Body of pancreas (tissue), 4 donors: ENCODE results near the gene TNFAIP2. TPM values are rescaled to one million over a fixed set of nuclear protein-coding genes. Genes with fewer than 3 reads are reported as not detected.

Source experiments
- ATAC-seq: fragments of 150-250 bp; one replicate; pipeline ENCODE4 v1.9.1; 2016
- DNase-seq, 4 donors: peaks; one replicate each; pipeline ENCODE4 v3.0.0-alpha.2; 2019
- H3K27ac ChIP-seq, 4 donors: fragments of 200-600 bp; sonication (generic); 1 replicate in 3 of 4; 2 replicates in 1 of 4; pipeline versions ENCODE4 v1.5.1 to v1.6.1; 2016 to 2019; ENCODE audit warnings: mild to moderate bottlenecking in 1 of 4, mixed read lengths in 1 of 4, moderate library complexity in 1 of 4
- H3K27me3 ChIP-seq, 2 donors: fragments of 200-600 bp; sonication (generic); one replicate each; pipeline ENCODE4 v1.6.0; 2016; ENCODE audit warnings: mild to moderate bottlenecking in 1 of 2
- H3K36me3 ChIP-seq, 2 donors: fragments of 200-600 bp; sonication (generic); replicated peaks in 1 of 2; 2 replicates each; pipeline ENCODE4 v1.5.1; 2016; ENCODE audit warnings: low read depth in 2 of 2; ENCODE audit not compliant: insufficient read depth in 1 of 2
- H3K4me1 ChIP-seq: fragments of 200-600 bp; sonication (generic); one replicate; pipeline ENCODE4 v1.6.0; 2016
- H3K4me3 ChIP-seq, 2 donors: fragments of 200-600 bp; sonication (generic); 1 replicate in 1 of 2; 2 replicates in 1 of 2; pipeline ENCODE4 v1.5.1; 2016 to 2019
- H3K9me3 ChIP-seq, 3 donors: fragments of 200-600 bp; sonication (generic); 1 replicate in 2 of 3; 2 replicates in 1 of 3; pipeline ENCODE4 v1.5.1; 2016
- CTCF ChIP-seq, 7 experiments: fragments of 450-650 bp in 4 of 7; fragments of 200-600 bp in 3 of 7; sonication (generic) in 3 of 7; IDR thresholded peaks; one replicate each; pipeline ENCODE4 v1.5.1; 2016 to 2019; ENCODE audit warnings: antibody characterized with exemption in 7 of 7
- POLR2A ChIP-seq, 3 donors: fragments of 450-650 bp; IDR thresholded peaks; one replicate each; pipeline ENCODE4 v1.6.1; 2016; ENCODE audit warnings: antibody characterized with exemption in 3 of 3, mild to moderate bottlenecking in 2 of 3
- WGBS, 2 donors: methylation state at CpG; one replicate each; pipeline ENCODE4 v1.1.5; 2017; 5-methylcytosine and 5-hydroxymethylcytosine counted together
- intact Hi-C: fragments of 100-400 bp; cut with DNase I; formaldehyde crosslinking; loops from one replicate; pipeline ENCODE4 v1.15.1; 2023
- total RNA-seq, 2 donors: library from RNA; depleted of rRNA; stranded (reverse); fragments of >200 nt; gene quantifications; one replicate each; pipeline ENCODE4 v1.1.0, GENCODE V29; 2016

TNFAIP2 gene
- total RNA-seq, 2 donors from 2014 or later: 22.1 to 75.5 TPM

- Histone ChIP-seq H3K4me1 (peaks cover 13% of the 10 kb centered on the region), H3K27ac (no peak overlapping the region), H3K36me3 (peaks cover 0 to 3% of the 10 kb centered on the region in 2 donors), H3K27me3 (no peaks in the 10 kb centered on the region), H3K9me3 (no peaks in the 10 kb centered on the region), H3K4me3 (no peak overlapping the region)
- 72 to 91% methylated on average over 17 of the region's 20 CpGs for WGBS, 2 donors
- TF ChIP-seq CTCF (IDR thresholded peaks at IDR 0.05): no peak
- no peak for TF ChIP-seq POLR2A (IDR thresholded peaks at IDR 0.05)
- ATAC-seq (no peak), DNase-seq (no peak)
- intact Hi-C loops: no loop called here
Measured at GRCh38 chr14:103136388-103137271, 13.4 kb downstream of the TNFAIP2 start.

GRCh38 chr14:103137689-103138300 is 14.5 kb downstream of the TNFAIP2 start:
- DNase-seq (no peak), ATAC-seq (no peak)
- Histone ChIP-seq H3K9me3 (no peaks in the 10 kb centered on the region), H3K4me1 (peaks cover 1% of the 10 kb centered on the region), H3K4me3 (no peak overlapping the region), H3K27me3 (peaks cover 0 to 3% of the 10 kb centered on the region in 2 donors), H3K36me3 (peaks cover 0 to 3% of the 10 kb centered on the region in 2 donors), H3K27ac (no peak overlapping the region)
- 84 to 87% methylated on average over 11 to 22 of the region's 22 CpGs for WGBS, 2 donors
- intact Hi-C loops: no loop called here
- TF ChIP-seq POLR2A (IDR thresholded peaks at IDR 0.05): no peak

GRCh38 chr14:103138301-103139131 is 15.3 kb downstream of the TNFAIP2 start:
- intact Hi-C loops: no loop called here
- no peak overlapping the region for H3K27ac ChIP-seq
- H3K4me3 ChIP-seq: no peak overlapping the region
- no peak for ATAC-seq
- H3K4me1 ChIP-seq: no peaks in the 10 kb centered on the region
- TF ChIP-seq CTCF (IDR thresholded peaks at IDR 0.05): no peak
- no peak for TF ChIP-seq POLR2A (IDR thresholded peaks at IDR 0.05)
- H3K27me3 ChIP-seq: peaks cover 0 to 3% of the 10 kb centered on the region in 2 donors
- no peaks in the 10 kb centered on the region for H3K9me3 ChIP-seq
- no peak for DNase-seq
- no peaks in the 10 kb centered on the region for H3K36me3 ChIP-seq
- WGBS, 2 donors: 43 to 46% methylated on average over 25 to 63 of the region's 66 CpGs

GRCh38 chr14:103139132-103140025 is 16.1 kb downstream of the TNFAIP2 start:
- Histone ChIP-seq H3K9me3 (no peaks in the 10 kb centered on the region), H3K36me3 (no peaks in the 10 kb centered on the region), H3K27me3 (peaks cover 0 to 3% of the 10 kb centered on the region in 2 donors), H3K27ac (peak overlapping the region in 1 of 4 donors; percentile 41), H3K4me1 (no peaks in the 10 kb centered on the region), H3K4me3 (no peak overlapping the region)
- DNase-seq: no peak
- ATAC-seq: no peak
- intact Hi-C loops: no loop called here
- TF ChIP-seq POLR2A (IDR thresholded peaks at IDR 0.05) (no peak), CTCF (IDR thresholded peaks at IDR 0.05) (no peak)
- WGBS, 2 donors: 65 to 69% methylated on average over 26 to 29 of the region's 29 CpGs
